AG10803 (cell line): ENCODE data around the gene LHFPL6.
A peak's percentile ranks its signal among the peaks of the same experiment; 100 is the strongest.

Source experiments
- DNase-seq: peaks from one replicate; pipeline ENCODE4 v3.0.0; 2010; ENCODE audit warnings: low read depth
- H3K4me3 ChIP-seq: 2 replicates; pipeline ENCODE4 v1.5.1; 2011; ENCODE audit warnings: mild to moderate bottlenecking, low read length, control low read depth
- CTCF ChIP-seq: conservative IDR thresholded peaks from 2 replicates; pipeline ENCODE4 v1.5.1; 2011; ENCODE audit warnings: mild to moderate bottlenecking, low read length, control low read depth, inconsistent platforms

The LHFPL6 gene

GRCh38 chr13:39374741-39375189 is 228.2 kb downstream of the LHFPL6 start:
- DNase-seq: no peak
- H3K4me3 ChIP-seq: no peak overlapping the region
- TF ChIP-seq CTCF: no peak

- no peak for DNase-seq
- TF ChIP-seq CTCF: no peak
- no peak overlapping the region for H3K4me3 ChIP-seq
Observed at GRCh38 chr13:39373145-39373544, 229.8 kb downstream of the LHFPL6 start.

- TF ChIP-seq CTCF: no peak
- no peak for DNase-seq
- H3K4me3 ChIP-seq: no peak overlapping the region
Observed at GRCh38 chr13:39371706-39372105, 231.3 kb downstream of the LHFPL6 start.

GRCh38 chr13:39370554-39370953 is 232.4 kb downstream of the LHFPL6 start:
- H3K4me3 ChIP-seq: no peak overlapping the region
- peak; percentile 78 for DNase-seq
- TF ChIP-seq CTCF: no peak

- no peak for DNase-seq
- TF ChIP-seq CTCF: no peak
- H3K4me3 ChIP-seq: no peak overlapping the region
Observed at GRCh38 chr13:39370048-39370447, 232.9 kb downstream of the LHFPL6 start.

GRCh38 chr13:39369161-39369890 is 233.7 kb downstream of the LHFPL6 start:
- TF ChIP-seq CTCF: no peak
- H3K4me3 ChIP-seq: no peak overlapping the region
- DNase-seq: no peak

- H3K4me3 ChIP-seq: no peak overlapping the region
- no peak for DNase-seq
- no peak for TF ChIP-seq CTCF
Observed at GRCh38 chr13:39365879-39366278, 237.1 kb downstream of the LHFPL6 start.
